ENCODE data around the gene PVALB. TPM values are rescaled to one million over a fixed set of nuclear protein-coding genes. Genes with fewer than 3 reads are reported as not detected.
A peak's percentile ranks its signal among the peaks of the same experiment; 100 is the strongest.

PVALB gene
- total RNA-seq, 1 donor from 2014 or later, result not detected

DNA sequence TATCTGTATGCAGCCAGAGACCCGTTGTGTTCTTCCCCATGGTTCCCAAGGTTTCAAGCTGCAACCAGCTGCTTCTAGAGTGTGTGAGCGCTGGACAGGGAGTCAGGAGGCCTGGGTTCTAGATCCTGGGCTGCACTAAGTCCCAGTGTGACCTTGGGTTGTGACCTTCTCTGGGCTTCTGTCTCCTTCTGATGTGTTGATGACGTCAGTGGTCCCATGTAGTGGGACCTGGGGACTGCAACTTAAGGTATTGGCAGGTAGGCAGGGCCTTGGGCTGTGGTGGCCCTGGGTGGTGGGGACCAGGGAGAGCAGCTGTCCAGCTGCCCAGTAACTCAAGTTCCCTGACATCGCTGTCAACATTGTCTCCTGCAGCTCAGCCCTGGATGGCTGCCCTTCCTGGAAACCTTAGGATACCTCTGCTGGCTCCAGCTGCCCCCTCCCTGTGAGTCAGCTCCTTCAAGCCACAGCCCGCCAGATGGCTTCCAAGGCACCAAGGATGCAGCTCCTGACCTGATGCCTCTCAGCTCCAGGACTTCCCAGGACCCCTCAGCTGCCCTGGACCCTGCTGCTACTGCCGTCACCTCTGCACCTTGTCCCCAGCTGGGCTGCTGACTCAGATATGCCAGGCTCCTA, 1.3 kb upstream of the PVALB start:
- Mint-ChIP-seq H3K9me3 (ENCODE audit: low read depth) (no peaks in the 10 kb centered on the region), H3K27me3 (ENCODE audit: low read depth) (peaks cover 64% of the 10 kb centered on the region), H3K36me3 (ENCODE audit: low read depth) (no peaks in the 10 kb centered on the region), H3K4me1 (ENCODE audit: low read depth) (peaks cover 10% of the 10 kb centered on the region), H3K27ac (ENCODE audit: unreplicated experiment) (no peak overlapping the region), H3K4me3 (ENCODE audit: unreplicated experiment) (no peak overlapping the region)
- no peak for DNase-seq (ENCODE audit: low spot score)
- TF ChIP-seq, protein P1, sequence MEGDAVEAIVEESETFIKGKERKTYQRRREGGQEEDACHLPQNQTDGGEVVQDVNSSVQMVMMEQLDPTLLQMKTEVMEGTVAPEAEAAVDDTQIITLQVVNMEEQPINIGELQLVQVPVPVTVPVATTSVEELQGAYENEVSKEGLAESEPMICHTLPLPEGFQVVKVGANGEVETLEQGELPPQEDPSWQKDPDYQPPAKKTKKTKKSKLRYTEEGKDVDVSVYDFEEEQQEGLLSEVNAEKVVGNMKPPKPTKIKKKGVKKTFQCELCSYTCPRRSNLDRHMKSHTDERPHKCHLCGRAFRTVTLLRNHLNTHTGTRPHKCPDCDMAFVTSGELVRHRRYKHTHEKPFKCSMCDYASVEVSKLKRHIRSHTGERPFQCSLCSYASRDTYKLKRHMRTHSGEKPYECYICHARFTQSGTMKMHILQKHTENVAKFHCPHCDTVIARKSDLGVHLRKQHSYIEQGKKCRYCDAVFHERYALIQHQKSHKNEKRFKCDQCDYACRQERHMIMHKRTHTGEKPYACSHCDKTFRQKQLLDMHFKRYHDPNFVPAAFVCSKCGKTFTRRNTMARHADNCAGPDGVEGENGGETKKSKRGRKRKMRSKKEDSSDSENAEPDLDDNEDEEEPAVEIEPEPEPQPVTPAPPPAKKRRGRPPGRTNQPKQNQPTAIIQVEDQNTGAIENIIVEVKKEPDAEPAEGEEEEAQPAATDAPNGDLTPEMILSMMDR (IDR thresholded peaks at IDR 0.05), result no peak

DNA sequence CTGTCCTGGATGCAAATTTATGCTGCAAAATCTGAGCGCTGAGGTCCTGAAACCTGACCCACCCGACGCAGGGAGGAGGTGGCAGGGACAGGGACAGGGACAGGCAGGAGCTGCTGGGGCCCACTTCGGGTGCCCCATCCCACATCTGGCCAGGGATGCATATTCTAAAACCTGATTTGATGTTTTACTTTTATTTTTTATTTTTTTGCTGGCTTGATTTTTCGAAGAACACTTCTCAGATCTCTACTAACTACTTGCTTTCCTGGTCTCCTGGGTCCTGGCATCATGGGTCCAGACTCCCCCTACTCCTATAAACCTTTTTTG, 652 bp upstream of the PVALB start:
- peaks cover 66% of the 10 kb centered on the region for H3K27me3 Mint-ChIP-seq (ENCODE audit: low read depth)
- no peak overlapping the region for H3K27ac Mint-ChIP-seq (ENCODE audit: unreplicated experiment)
- H3K4me1 Mint-ChIP-seq (ENCODE audit: low read depth), result peaks cover 6% of the 10 kb centered on the region
- H3K36me3 Mint-ChIP-seq (ENCODE audit: low read depth), result no peaks in the 10 kb centered on the region
- TF ChIP-seq, protein P1 (IDR thresholded peaks at IDR 0.05), result no peak
- no peak for DNase-seq (ENCODE audit: low spot score)
- peak overlapping the region; percentile 48 for H3K4me3 Mint-ChIP-seq (ENCODE audit: unreplicated experiment)
- no peaks in the 10 kb centered on the region for H3K9me3 Mint-ChIP-seq (ENCODE audit: low read depth)

DNA sequence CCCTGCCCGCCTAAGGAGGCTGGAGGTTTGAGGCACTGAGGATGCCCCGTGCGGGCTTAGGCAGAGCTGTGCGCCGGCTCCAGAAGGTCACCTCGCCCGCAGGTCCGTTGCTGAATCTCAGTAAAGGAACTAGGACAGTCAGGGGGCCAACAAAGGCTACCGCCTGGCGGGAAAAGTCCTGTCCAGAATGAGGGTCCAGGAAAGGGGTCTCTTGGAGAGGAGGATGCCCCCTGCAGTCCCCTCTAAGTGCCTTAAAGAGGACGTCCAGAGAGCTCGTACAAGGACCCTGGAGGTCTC, 548 bp downstream of the PVALB start:
- DNase-seq (ENCODE audit: low spot score), result no peak
- Mint-ChIP-seq H3K4me1 (ENCODE audit: low read depth) (peaks cover 6% of the 10 kb centered on the region), H3K4me3 (ENCODE audit: unreplicated experiment) (no peak overlapping the region), H3K27me3 (ENCODE audit: low read depth) (peaks cover 72% of the 10 kb centered on the region), H3K36me3 (ENCODE audit: low read depth) (no peaks in the 10 kb centered on the region), H3K9me3 (ENCODE audit: low read depth) (no peaks in the 10 kb centered on the region), H3K27ac (ENCODE audit: unreplicated experiment) (no peak overlapping the region)
- TF ChIP-seq, protein P1 (IDR thresholded peaks at IDR 0.05), result no peak

DNA sequence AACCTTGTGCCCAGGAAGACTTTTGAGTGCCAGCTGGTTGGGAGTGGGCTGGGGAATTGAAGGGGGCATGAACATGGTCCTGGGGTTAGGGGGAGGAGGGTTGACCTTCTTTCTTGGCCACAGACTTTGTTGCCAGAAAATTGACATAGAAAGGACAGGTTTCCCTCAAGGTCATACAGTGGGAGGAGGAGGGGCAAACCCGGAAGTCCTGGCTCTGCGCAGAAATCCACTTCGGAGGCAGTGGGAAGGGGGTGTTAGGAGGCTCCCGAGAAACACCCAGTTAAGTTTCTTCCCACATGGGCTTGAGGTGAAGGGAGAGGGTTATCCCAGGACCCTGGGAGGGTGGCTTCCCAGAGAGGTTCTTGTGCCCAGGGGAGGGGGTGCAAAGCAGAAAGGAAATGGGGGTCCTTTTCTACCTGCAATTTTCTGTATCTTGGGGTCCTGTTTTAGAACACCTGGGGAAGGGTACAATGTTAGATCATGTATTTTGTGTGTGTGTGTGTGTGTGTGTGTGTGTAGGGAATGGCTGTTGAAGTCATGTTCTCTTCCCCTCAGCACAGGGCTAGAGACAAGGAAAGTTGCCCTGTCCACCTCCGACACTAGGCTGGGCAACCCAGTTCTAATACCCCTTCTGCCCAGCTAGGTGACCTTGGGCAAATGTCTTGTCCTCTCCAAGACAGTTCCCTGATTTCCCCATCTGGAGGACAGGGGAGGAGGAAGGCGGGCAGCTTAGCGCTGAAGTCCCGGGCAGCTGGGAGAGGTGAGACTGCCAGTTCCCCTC, 1.1 kb downstream of the PVALB start:
- no peak overlapping the region for H3K4me3 Mint-ChIP-seq (ENCODE audit: unreplicated experiment)
- H3K4me1 Mint-ChIP-seq (ENCODE audit: low read depth), result peaks cover 6% of the 10 kb centered on the region
- H3K36me3 Mint-ChIP-seq (ENCODE audit: low read depth), result no peaks in the 10 kb centered on the region
- no peak overlapping the region for H3K27ac Mint-ChIP-seq (ENCODE audit: unreplicated experiment)
- peaks cover 71% of the 10 kb centered on the region for H3K27me3 Mint-ChIP-seq (ENCODE audit: low read depth)
- no peak for DNase-seq (ENCODE audit: low spot score)
- TF ChIP-seq, protein P1 (IDR thresholded peaks at IDR 0.05), result no peak
- no peaks in the 10 kb centered on the region for H3K9me3 Mint-ChIP-seq (ENCODE audit: low read depth)

DNA sequence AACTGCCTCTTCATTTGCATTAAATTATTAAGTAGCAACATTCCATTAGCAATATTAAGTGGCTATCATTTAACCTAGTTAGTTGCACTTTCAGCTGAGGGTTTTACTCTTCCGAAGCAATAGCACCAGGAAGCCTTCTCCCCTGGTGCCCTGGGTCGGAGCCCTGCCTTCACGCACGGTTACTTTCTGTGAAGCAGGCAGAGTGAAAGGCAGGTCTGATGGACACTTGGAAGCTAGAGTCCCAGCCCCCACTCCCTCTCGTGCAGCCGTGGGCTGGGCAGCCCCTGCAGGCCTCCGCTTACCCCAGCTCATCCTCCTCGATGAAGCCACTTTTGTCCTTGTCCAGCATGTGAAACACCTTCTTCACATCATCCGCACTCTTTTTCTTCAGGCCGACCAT, 2.0 kb downstream of the PVALB start:
- Mint-ChIP-seq H3K36me3 (ENCODE audit: low read depth) (no peaks in the 10 kb centered on the region), H3K4me3 (ENCODE audit: unreplicated experiment) (no peak overlapping the region), H3K27ac (ENCODE audit: unreplicated experiment) (no peak overlapping the region), H3K9me3 (ENCODE audit: low read depth) (no peaks in the 10 kb centered on the region), H3K27me3 (ENCODE audit: low read depth) (peaks cover 61% of the 10 kb centered on the region), H3K4me1 (ENCODE audit: low read depth) (peaks cover 6% of the 10 kb centered on the region)
- DNase-seq (ENCODE audit: low spot score), result no peak
- TF ChIP-seq, protein P1 (IDR thresholded peaks at IDR 0.05), result no peak

Measured in chondrocyte (in vitro differentiated cells).